HG02642 (cell line): ENCODE data around the gene DHRS9.
"Not testable (repeated sequence)": the region's sequence is repeated elsewhere in the genome, so short reads cannot be mapped to it uniquely, and the experiment has no call there.

Experiments used
- ATAC-seq: cut with Tn5 transposase; IDR thresholded peaks from one replicate; pipeline ENCODE4 v1.9.1; 2021; ENCODE audit warnings: mild to moderate bottlenecking; ENCODE audit not compliant: unreplicated experiment, poor library complexity

The DHRS9 gene

GRCh38 chr2:169119851-169120250, 50.5 kb downstream of the DHRS9 start:
- no peak for ATAC-seq

- ATAC-seq = no peak
Measured at GRCh38 chr2:169129703-169130243, 60.4 kb downstream of the DHRS9 start.

- ATAC-seq = peak; percentile 82
Measured at GRCh38 chr2:169131587-169132512, 62.5 kb downstream of the DHRS9 start.

GRCh38 chr2:169134272-169134671, 64.9 kb downstream of the DHRS9 start:
- ATAC-seq = not testable (repeated sequence)

GRCh38 chr2:169136428-169136827, 67.1 kb downstream of the DHRS9 start:
- not testable (repeated sequence) for ATAC-seq

- no peak for ATAC-seq
Measured at GRCh38 chr2:169136885-169137534, 67.6 kb downstream of the DHRS9 start.

DNA sequence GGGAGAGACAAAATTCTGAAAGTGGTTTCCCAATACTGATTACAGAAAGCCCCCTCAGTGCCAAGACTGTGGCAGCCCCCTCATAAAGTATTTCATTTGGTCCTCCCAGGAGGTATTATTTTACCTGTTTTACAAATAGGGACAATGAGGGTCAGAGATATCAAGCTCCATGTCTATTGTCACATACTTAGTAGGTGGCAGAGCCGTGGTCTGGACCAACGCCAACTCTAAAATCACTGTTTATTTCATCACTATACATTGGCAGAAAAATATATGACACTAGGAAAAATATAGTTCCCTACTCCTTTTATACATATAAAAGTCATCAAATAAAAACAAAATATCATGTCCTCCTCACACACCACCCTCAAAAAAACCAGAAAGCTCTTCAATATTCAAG, 68.6 kb downstream of the DHRS9 start:
- ATAC-seq = no peak

- ATAC-seq = no peak
Measured at GRCh38 chr2:169139145-169139544, 69.8 kb downstream of the DHRS9 start.

- no peak for ATAC-seq
Measured at GRCh38 chr2:169139993-169140767, 70.8 kb downstream of the DHRS9 start.

DNA sequence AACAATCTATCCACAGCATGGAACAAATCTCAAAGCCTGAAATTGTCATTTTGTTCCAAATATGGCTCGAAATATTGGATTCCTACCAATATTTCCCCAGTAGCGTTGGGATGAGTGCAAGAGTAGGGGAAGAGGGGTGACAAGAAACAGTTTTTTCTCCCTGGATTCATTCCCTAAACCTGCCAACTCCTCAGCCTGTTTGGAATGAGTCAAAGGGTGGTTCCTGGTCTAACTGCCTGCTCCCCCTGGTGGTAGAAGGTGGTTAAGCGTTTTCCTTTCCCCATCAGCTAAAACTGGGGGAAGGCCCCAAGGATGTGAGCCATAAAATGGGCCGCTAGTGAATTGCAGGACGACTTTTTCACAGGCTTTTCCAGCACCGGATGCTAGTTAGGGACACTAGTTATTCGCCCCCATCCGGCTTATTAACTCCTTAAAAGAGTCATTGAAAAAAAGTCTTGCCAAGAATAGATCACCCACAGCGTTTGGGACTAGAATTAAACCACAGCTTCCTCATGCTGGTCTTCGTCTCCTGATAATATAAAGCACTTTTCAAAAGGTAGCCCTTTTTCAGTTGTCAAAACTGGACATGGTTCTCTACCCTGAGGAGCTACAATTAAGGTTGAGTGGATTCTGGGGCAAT, 72.5 kb downstream of the DHRS9 start:
- ATAC-seq = peak; percentile 65

- no peak for ATAC-seq
Measured at GRCh38 chr2:169143998-169144397, 74.6 kb downstream of the DHRS9 start.
